ENCODE results near the gene SEPSECS. TPM values are rescaled to one million over a fixed set of nuclear protein-coding genes. Genes with fewer than 3 reads are reported as not detected.
A peak's percentile ranks its signal among the peaks of the same experiment; 100 is the strongest.

SEPSECS gene
- polyA plus RNA-seq (3.2 to 6.6 TPM (median 4.6 TPM) in 3 replicates), polyA minus RNA-seq (0.16 to 6.8 TPM (median 5.0 TPM) in 3 replicates)
- polyA plus RNA-seq (2011; ENCODE audit: low read depth): 4.3 TPM
- 2.7 and 5.3 TPM in 2 replicates for polyA plus RNA-seq (2011; cell fraction: cytosol; rRNA removed)
- polyA plus RNA-seq (2011; cell fraction: nucleus; rRNA removed): 5.7 and 8.9 TPM in 2 replicates
- 3.0 TPM in 2 replicates for polyA plus RNA-seq (2012; ENCODE audit: low replicate concordance)
- polyA minus RNA-seq (2011; cell fraction: cytosol; rRNA and poly(A)+ RNA removed): 6.1 TPM
- 6.4 and 7.3 TPM in 2 replicates for polyA minus RNA-seq (2011; cell fraction: nucleus; rRNA and poly(A)+ RNA removed)

- TF ChIP-seq EZH2 (IDR thresholded peaks at IDR 0.05; ENCODE audit: low read length): no peak
- TF ChIP-seq CTCF (optimal IDR thresholded peaks at IDR 0.05 in 1 of 3, IDR thresholded peaks at IDR 0.05 in 1 of 3, conservative IDR thresholded peaks at IDR 0.05 in 1 of 3; ENCODE audit: extremely low read depth in 1 of 3, insufficient read depth in 2 of 3, low read length in 3 of 3): peak in 1 of 3 experiments; percentile 2
Measured at GRCh38 chr4:25159837-25160713, at the start of gene SEPSECS. TSS of gene SEPSECS (minus strand) at chr4:25160449. CDS start at chr4:25160369, 80 bp downstream.

DNA sequence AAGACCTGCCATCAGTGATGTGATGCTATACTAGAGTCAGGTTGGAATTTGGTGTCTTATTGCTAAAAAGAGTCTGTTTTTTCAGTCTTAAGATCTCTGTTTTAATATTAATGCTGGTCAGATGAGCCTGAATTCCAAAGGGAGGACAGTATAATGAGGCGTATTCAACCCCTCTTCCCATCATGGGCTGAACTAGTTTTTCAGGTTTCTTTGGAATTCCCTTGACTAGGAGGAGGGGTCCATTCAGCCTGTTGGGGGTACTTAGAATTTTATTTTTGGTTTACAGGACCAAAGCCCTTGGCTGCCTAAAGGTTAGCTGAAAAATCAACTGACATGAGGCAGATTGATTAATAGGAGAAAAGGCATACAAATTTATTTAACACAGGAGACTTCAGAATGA is 49.5 kb upstream of the SEPSECS start:
- Histone ChIP-seq H3K4me3 (ENCODE audit: control insufficient read depth in 2 of 3, extremely low read depth in 1 of 3, insufficient read depth in 2 of 3, low read depth in 1 of 3, low read length in 3 of 3) (no peak overlapping the region), H4K20me1 (ENCODE audit: control insufficient read depth, extremely low read depth, insufficient read depth, low read length) (no peaks in the 10 kb centered on the region)
- dilution Hi-C loops (cut with MboI; ENCODE audit: extremely low pct_ligation_motif_present, low sequenced_read_pairs): no loop called here

More at GRCh38 chr4:25159837-25160713, at the start of gene SEPSECS:
- peaks cover 0 to 1% of the 10 kb centered on the region in 2 experiments for H3K36me3 ChIP-seq (ENCODE audit: control insufficient read depth in 2 of 2, extremely low read depth in 1 of 2, insufficient read depth in 2 of 2, low read length in 2 of 2)
- H3K4me2 ChIP-seq (ENCODE audit: control insufficient read depth, extremely low read depth, insufficient read depth, low read depth, low read length): peak within 1 kb of the TSS; percentile 95
- peak; percentile 90 for FAIRE-seq
- H4K20me1 ChIP-seq (ENCODE audit: control insufficient read depth, extremely low read depth, insufficient read depth, low read length): no peaks in the 10 kb centered on the region
- peaks cover 2% of the 10 kb centered on the region for H3K9me1 ChIP-seq (ENCODE audit: control insufficient read depth, extremely low read depth, insufficient read depth, low read length)
- H3K4me3 ChIP-seq (ENCODE audit: control insufficient read depth in 2 of 3, extremely low read depth in 1 of 3, insufficient read depth in 2 of 3, low read depth in 1 of 3, low read length in 3 of 3): peak within 1 kb of the TSS; percentile 90 to 95 (median 92)
- dilution Hi-C loops (cut with MboI; ENCODE audit: extremely low pct_ligation_motif_present, low sequenced_read_pairs): no loop called here
- peak within 1 kb of the TSS; percentile 88 for H3K27ac ChIP-seq (ENCODE audit: control insufficient read depth, insufficient read depth, low read length)
- H3K27me3 ChIP-seq (ENCODE audit: control insufficient read depth, extremely low read depth, insufficient read depth, low read length): no peaks in the 10 kb centered on the region
- H3K9me3 ChIP-seq (ENCODE audit: control insufficient read depth, low read depth, low read length): no peaks in the 10 kb centered on the region
- H3K79me2 ChIP-seq (ENCODE audit: control insufficient read depth, insufficient read depth, low read length): no peaks in the 10 kb centered on the region
- H3K4me1 ChIP-seq (ENCODE audit: control insufficient read depth, extremely low read depth, insufficient read depth, low read length): peaks cover 20% of the 10 kb centered on the region
- H2AFZ ChIP-seq (ENCODE audit: control insufficient read depth, low read length): peak within 1 kb of the TSS; percentile 99
- H3K9ac ChIP-seq (ENCODE audit: control insufficient read depth, extremely low read depth, insufficient read depth, low read length): peak within 1 kb of the TSS; percentile 93
- DNase-seq (ENCODE audit: low read depth, low spot score): peak; percentile 80

More for the DNA sequence above, 49.5 kb upstream of the SEPSECS start:
- no peak for DNase-seq (ENCODE audit: low read depth, low spot score)
- Histone ChIP-seq H3K79me2 (ENCODE audit: control insufficient read depth, insufficient read depth, low read length) (no peaks in the 10 kb centered on the region), H3K9ac (ENCODE audit: control insufficient read depth, extremely low read depth, insufficient read depth, low read length) (no peak overlapping the region), H3K27me3 (ENCODE audit: control insufficient read depth, extremely low read depth, insufficient read depth, low read length) (peaks cover 4% of the 10 kb centered on the region), H3K36me3 (ENCODE audit: control insufficient read depth in 2 of 2, extremely low read depth in 1 of 2, insufficient read depth in 2 of 2, low read length in 2 of 2) (no peaks in the 10 kb centered on the region), H3K27ac (ENCODE audit: control insufficient read depth, insufficient read depth, low read length) (no peak overlapping the region), H3K4me2 (ENCODE audit: control insufficient read depth, extremely low read depth, insufficient read depth, low read depth, low read length) (no peak overlapping the region), H3K9me3 (ENCODE audit: control insufficient read depth, low read depth, low read length) (no peaks in the 10 kb centered on the region), H3K4me1 (ENCODE audit: control insufficient read depth, extremely low read depth, insufficient read depth, low read length) (no peaks in the 10 kb centered on the region), H3K9me1 (ENCODE audit: control insufficient read depth, extremely low read depth, insufficient read depth, low read length) (no peaks in the 10 kb centered on the region), H2AFZ (ENCODE audit: control insufficient read depth, low read length) (no peak overlapping the region)
- FAIRE-seq: no peak
- TF ChIP-seq EZH2 (IDR thresholded peaks at IDR 0.05; ENCODE audit: low read length): no peak
- TF ChIP-seq CTCF (optimal IDR thresholded peaks at IDR 0.05 in 1 of 3, IDR thresholded peaks at IDR 0.05 in 1 of 3, conservative IDR thresholded peaks at IDR 0.05 in 1 of 3; ENCODE audit: extremely low read depth in 1 of 3, insufficient read depth in 2 of 3, low read length in 3 of 3): no peak

Data from keratinocyte (primary cell).